HepG2 (cell line): ENCODE measurements around the gene SMR3B. TPM values are rescaled to one million over a fixed set of nuclear protein-coding genes. Genes with fewer than 3 reads are reported as not detected.
A peak's percentile ranks its signal among the peaks of the same experiment; 100 is the strongest.

Experiments used
- ATAC-seq: fragments of 200-7000 bp; cut with Tn5 transposase; 3 replicates; pipeline ENCODE4 v1.9.1; 2020; ENCODE audit warnings: mild to moderate bottlenecking, moderate library complexity
- BruUV-seq: library from RNA; stranded (reverse); fragments of 400-500 nt; replicated peaks from 2 replicates; lab custom pipeline; 2021; lab: Mats Ljungman, UMichigan
- CTCF ChIA-PET: fragments of 300-600 bp; formaldehyde crosslinking; extraction: SDS; loops from one replicate; lab custom pipeline; 2021; ENCODE audit warnings: low total read pairs, inconsistent platforms, low intra/inter-chr PET ratio; lab: Yijun Ruan, JAX
- POLR2A ChIA-PET: fragments of 350-600 bp; sonication (Branson Sonifier 250); formaldehyde crosslinking; loops from one replicate; lab custom pipeline; 2020; ENCODE audit warnings: antibody characterized with exemption, inconsistent platforms; lab: Yijun Ruan, JAX
- DNase-seq: peaks from one replicate; pipeline ENCODE4 v3.0.0-alpha.2; 2015; ENCODE audit warnings: low spot score
- FAIRE-seq: peaks from 3 replicates; lab custom pipeline; 2011; peaks lifted over from hg19 to GRCh38; lab: Jason Lieb, UNC
- H2AFZ ChIP-seq: one replicate; pipeline ENCODE4 v1.6.1; 2011; ENCODE audit warnings: low read length, inconsistent platforms
- H3K27ac ChIP-seq: fragments of 300-600 bp; 3 replicates; pipeline ENCODE4 v1.8.0; 2011; ENCODE audit warnings: mixed run types, mild to moderate bottlenecking, mixed read lengths, low read length, inconsistent platforms; ENCODE audit not compliant: insufficient read depth; ENCODE audit errors: extremely low read length
- H3K27me3 ChIP-seq, 2 experiments: fragments of 200-600 bp in 1 of 2; 2 replicates in 1 of 2; 3 replicates in 1 of 2; pipeline versions ENCODE4 v1.6.0 to v1.8.0; 2011; ENCODE audit warnings: low read length in 2 of 2, mild to moderate bottlenecking in 2 of 2, moderate library complexity in 2 of 2, inconsistent platforms in 1 of 2; ENCODE audit not compliant: insufficient read depth in 2 of 2, control insufficient read depth in 1 of 2
- H3K36me3 ChIP-seq, 2 experiments: fragments of 200-600 bp in 1 of 2; replicated peaks in 1 of 2; 2 replicates in 1 of 2; 3 replicates in 1 of 2; pipeline versions ENCODE4 v1.5.1 to v1.8.0; 2011; ENCODE audit warnings: low read length in 2 of 2, inconsistent platforms in 1 of 2; ENCODE audit not compliant: insufficient read depth in 2 of 2, control insufficient read depth in 1 of 2
- H3K4me1 ChIP-seq: 2 replicates; pipeline ENCODE4 v1.5.1; 2012; ENCODE audit warnings: low read length, inconsistent platforms; ENCODE audit not compliant: insufficient read depth
- H3K4me2 ChIP-seq: 2 replicates; pipeline ENCODE4 v1.6.0; 2011; ENCODE audit warnings: low read depth, low read length, inconsistent platforms
- H3K4me3 ChIP-seq, 3 experiments: fragments of 200-600 bp in 1 of 3; sonication (generic), shearing (Covaris generic) in 1 of 3; replicated peaks in 1 of 3; 2 replicates each; pipeline ENCODE4 v1.5.1; 2011 to 2016; ENCODE audit warnings: low read length in 3 of 3, inconsistent platforms in 2 of 3, low read depth in 2 of 3, mild to moderate bottlenecking in 2 of 3, control low read depth in 1 of 3, mixed read lengths in 1 of 3; ENCODE audit not compliant: insufficient read depth in 1 of 3
- H3K79me2 ChIP-seq: one replicate; pipeline ENCODE4 v1.6.1; 2011; ENCODE audit warnings: low read length, inconsistent platforms; ENCODE audit not compliant: insufficient read depth
- H3K9ac ChIP-seq: 2 replicates; pipeline ENCODE4 v1.6.0; 2011; ENCODE audit warnings: mild to moderate bottlenecking, low read depth, low read length, inconsistent platforms; ENCODE audit not compliant: insufficient read depth
- H3K9me3 ChIP-seq: 2 replicates; pipeline ENCODE4 v1.5.1; 2012; ENCODE audit warnings: mild to moderate bottlenecking, low read length
- H4K20me1 ChIP-seq: 2 replicates; pipeline ENCODE4 v1.6.0; 2011; ENCODE audit warnings: inconsistent platforms, mild to moderate bottlenecking, low read length, moderate library complexity; ENCODE audit not compliant: insufficient read depth
- ERF ChIP-seq: IDR thresholded peaks from 2 replicates; pipeline ENCODE4 v1.6.1; 2018; ENCODE audit warnings: missing biosample characterization, missing genetic modification reagents
- HNF1B ChIP-seq: sonication (generic); formaldehyde crosslinking; IDR thresholded peaks from 2 replicates; pipeline ENCODE4 v1.5.1; 2020; ENCODE audit warnings: mild to moderate bottlenecking, moderate library complexity, missing genetic modification reagents
- MBNL3 ChIP-seq: fragments of 250-450 bp; sonication (Bioruptor Pico); conservative IDR thresholded peaks from 2 replicates; pipeline ENCODE4 v1.8.0; 2022; ENCODE audit warnings: mild to moderate bottlenecking, inconsistent platforms
- POLR2AphosphoS5 ChIP-seq: IDR thresholded peaks from 2 replicates; pipeline ENCODE4 v1.6.1; 2012; ENCODE audit warnings: low read depth, low read length
- STAG1 ChIP-seq: sonication (generic); formaldehyde crosslinking; IDR thresholded peaks from 2 replicates; pipeline ENCODE4 v1.4.0; 2020; ENCODE audit warnings: missing genetic modification reagents
- TBP ChIP-seq: sonication (generic); formaldehyde crosslinking; IDR thresholded peaks from 2 replicates; pipeline ENCODE4 v1.5.0; 2020; ENCODE audit warnings: missing genetic modification reagents
- ZMAT3 ChIP-seq: sonication (generic); formaldehyde crosslinking; conservative IDR thresholded peaks from 2 replicates; pipeline ENCODE4 v1.7.0; 2021; ENCODE audit warnings: missing genetic modification reagents
- ZNF136 ChIP-seq: sonication (generic); formaldehyde crosslinking; IDR thresholded peaks from 2 replicates; pipeline ENCODE4 v1.8.1; 2022; ENCODE audit warnings: low read depth, mild to moderate bottlenecking, moderate library complexity, missing genetic modification reagents
- ZNF441 ChIP-seq: sonication (generic); formaldehyde crosslinking; IDR thresholded peaks from 2 replicates; pipeline ENCODE4 v1.7.0; 2021; ENCODE audit warnings: missing genetic modification reagents, borderline replicate concordance
- WGBS: methylation state at CpG from one replicate; pipeline ENCODE4 v1.1.6; 2017; ENCODE audit warnings: low lambda C conversion rate; 5-methylcytosine and 5-hydroxymethylcytosine counted together
- in situ Hi-C: cut with HindIII; loops from 2 replicates; pipeline ENCODE4 v1.10.0; 2017; ENCODE audit warnings: low pct_unique_long_range_greater_than_20kb; ENCODE audit not compliant: extremely low pct_ligation_motif_present
- intact Hi-C: fragments of 100-400 bp; cut with micrococcal nuclease; formaldehyde crosslinking; loops from one replicate; pipeline ENCODE4 v1.10.0; 2022; ENCODE audit not compliant: unreplicated experiment
- polyA plus RNA-seq, 8 experiments: library from polyadenylated mRNA; depleted of rRNA in 3 of 8; stranded (reverse) in 7 of 8; unstranded in 1 of 8; fragments of >200 nt; fragmentation: Illumina TruSeq in 4 of 8; extraction: Trizol in 4 of 8; gene quantifications; 2 replicates each; pipeline versions ENCODE4 v1.2.1 to v1.2.3, GENCODE V29; 2011 to 2016; ENCODE audit warnings: low read depth in 4 of 8, missing spikeins in 1 of 8, mixed read lengths in 1 of 8; ENCODE audit not compliant: insufficient read depth in 1 of 8
- total RNA-seq, 5 experiments: library from RNA; depleted of rRNA; stranded (reverse); fragments of >200 nt; fragmentation: Illumina TruSeq; extraction: Trizol; gene quantifications; 2 replicates each; pipeline ENCODE4 v1.2.3, GENCODE V29; 2016; ENCODE audit warnings: low read depth in 1 of 5

Gene SMR3B
- total and polyA plus RNA-seq, 2 of the 13 experiments (the other 11 are each of a cell fraction or from before 2014, with no cell fraction given), result not detected

- FAIRE-seq (no peak), ATAC-seq (no peak), DNase-seq (no peak)
- H3K27me3 ChIP-seq, result no peaks in the 10 kb centered on the region
- H3K9ac ChIP-seq, result no peak overlapping the region
- H2AFZ ChIP-seq, result no peak overlapping the region
- ChIA-PET POLR2A (no interaction called here), CTCF (no interaction called here)
- in situ Hi-C loops, result no loop called here
- no peaks in the 10 kb centered on the region for H3K36me3 ChIP-seq
- BruUV-seq, result no TSS peak
- H3K27ac ChIP-seq, result no peak overlapping the region
- H3K4me3 ChIP-seq, result no peak overlapping the region
- intact Hi-C loops, result no loop called here
- WGBS, result 37% methylated on average over 3 of the region's 3 CpGs
- H3K4me2 ChIP-seq, result no peak overlapping the region
- no peaks in the 10 kb centered on the region for H4K20me1 ChIP-seq
- no peak for TF ChIP-seq HNF1B (CRISPR knock-in tag)
- TF ChIP-seq ZMAT3 (CRISPR knock-in tag), result no peak
- TF ChIP-seq ERF (CRISPR knock-in tag), result no peak
- no peak for TF ChIP-seq MBNL3
- TF ChIP-seq ZNF136 (CRISPR knock-in tag), result no peak
- no peak for TF ChIP-seq ZNF441 (CRISPR knock-in tag)
- no peak for TF ChIP-seq STAG1 (CRISPR knock-in tag)
- TF ChIP-seq POLR2AphosphoS5, result no peak
- no peaks in the 10 kb centered on the region for H3K79me2 ChIP-seq
- no peaks in the 10 kb centered on the region for H3K9me3 ChIP-seq
- no peaks in the 10 kb centered on the region for H3K4me1 ChIP-seq
Measured at GRCh38 chr4:70372760-70373159, 10.2 kb upstream of the SMR3B start.

- intact Hi-C loops (no loop called here), in situ Hi-C loops (no loop called here)
- H3K9me3 ChIP-seq, result no peaks in the 10 kb centered on the region
- H3K36me3 ChIP-seq, result no peaks in the 10 kb centered on the region
- ChIA-PET CTCF (no interaction called here), POLR2A (no interaction called here)
- no peaks in the 10 kb centered on the region for H3K79me2 ChIP-seq
- TF ChIP-seq TBP (CRISPR knock-in tag), result no peak
- BruUV-seq, result no TSS peak
- 45% methylated on average over 3 of the region's 3 CpGs for WGBS
- H3K9ac ChIP-seq, result no peak overlapping the region
- FAIRE-seq, result peak; percentile 28
- H3K27ac ChIP-seq, result no peak overlapping the region
- H3K4me1 ChIP-seq, result no peaks in the 10 kb centered on the region
- no peak for DNase-seq
- H2AFZ ChIP-seq, result no peak overlapping the region
- no peak overlapping the region for H3K4me3 ChIP-seq
- H3K4me2 ChIP-seq, result no peak overlapping the region
- H3K27me3 ChIP-seq, result no peaks in the 10 kb centered on the region
- no peak for ATAC-seq
- no peaks in the 10 kb centered on the region for H4K20me1 ChIP-seq
Measured at GRCh38 chr4:70380578-70380977, 2.4 kb upstream of the SMR3B start.
